ENCODE measurements around the gene LYRM2. TPM values are rescaled to one million over a fixed set of nuclear protein-coding genes. Genes with fewer than 3 reads are reported as not detected.

Gene LYRM2
- total and polyA plus RNA-seq, 2 of the 8 experiments (the other 6 are each of a cell fraction or from before 2014, with no cell fraction given) = 7.3 to 25.7 TPM

GRCh38 chr6:89678531-89678930, 40.0 kb upstream of the LYRM2 start (continued):
- TF ChIP-seq CHD7 (IDR thresholded peaks at IDR 0.05; ENCODE audit: insufficient replicate concordance, low read length) (peak; percentile 74), POU5F1 (IDR thresholded peaks at IDR 0.05; ENCODE audit: low read depth, low read length) (peak; percentile 65; the same call in 1 of the 2 replicates), HDAC2 (IDR thresholded peaks at IDR 0.05; ENCODE audit: borderline replicate concordance in 1 of 2, low read depth in 2 of 2, low read length in 2 of 2) (peak in 1 of 2 experiments; percentile 55; a peak in 1 of 4 replicates), BCL11A (IDR thresholded peaks at IDR 0.05; ENCODE audit: low read depth in 2 of 2, low read length in 2 of 2) (peak in 1 of 2 experiments; percentile 2), CHD2 (IDR thresholded peaks at IDR 0.05; ENCODE audit: low read length) (0 out of 2 replicates have a peak, but pooled peaks have one; percentile 17), GABPA (IDR thresholded peaks at IDR 0.05; ENCODE audit: borderline replicate concordance, insufficient read depth, low read length) (no peak)
